ENCODE results near the gene ISG20.
A peak's percentile ranks its signal among the peaks of the same experiment; 100 is the strongest.

ISG20 gene

DNA sequence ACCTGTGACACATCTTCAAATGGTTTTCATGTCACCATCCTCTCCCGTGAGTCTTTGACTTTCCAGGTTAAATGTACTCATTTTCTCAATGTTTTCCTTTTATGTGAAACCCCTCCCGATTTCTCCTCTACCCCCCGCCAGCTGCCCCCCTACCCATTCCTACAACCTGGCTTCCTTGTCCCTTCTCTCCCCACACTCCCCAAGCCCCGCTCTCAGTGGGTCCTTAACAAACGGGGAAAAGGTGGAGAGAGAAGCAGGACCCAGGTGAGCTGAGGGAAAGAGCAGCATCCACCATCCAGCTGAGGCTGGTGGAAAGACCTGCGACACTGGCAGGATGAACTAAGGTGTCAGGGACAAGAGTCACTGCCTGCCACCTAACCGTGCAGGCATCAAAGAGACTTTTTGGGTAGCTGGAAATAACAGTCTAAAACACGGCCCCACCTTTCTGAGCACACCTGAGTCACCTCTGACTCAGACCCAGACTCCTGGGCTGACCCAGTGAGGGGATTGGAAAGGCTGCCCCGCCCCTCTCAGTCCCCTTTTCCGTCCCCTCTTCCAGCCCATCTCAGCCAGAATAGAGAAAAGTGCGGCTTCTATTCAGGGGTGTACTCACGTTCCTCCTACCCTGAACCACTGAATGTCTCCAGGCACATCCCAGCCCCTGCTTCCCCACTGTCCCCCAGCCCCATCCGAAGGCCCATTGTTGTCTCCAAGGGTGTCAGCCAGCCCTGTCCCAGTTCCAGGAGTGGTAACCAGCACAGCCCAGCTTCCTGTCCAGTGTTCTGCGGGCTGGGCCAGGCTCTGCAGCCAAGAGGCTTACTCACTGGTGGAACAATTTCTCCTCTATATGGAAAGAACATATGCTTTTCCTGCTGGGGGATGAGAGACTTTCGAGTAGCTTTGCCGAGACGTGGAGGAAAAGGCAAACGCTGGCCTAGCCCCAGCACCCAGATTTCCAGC, 20.4 kb downstream of the ISG20 start:
- H3K27ac ChIP-seq (ENCODE audit: insufficient read depth in 1 of 2, low read depth in 1 of 2, low read length in 2 of 2, poor library complexity in 1 of 2, severe bottlenecking in 2 of 2) = no peak overlapping the region
- no peaks in the 10 kb centered on the region for H3K9me3 ChIP-seq (ENCODE audit: control extremely low read depth in 1 of 5, control insufficient read depth in 4 of 5, insufficient read depth in 2 of 5, low read depth in 1 of 5, low read length in 4 of 5)
- POLR2A ChIA-PET = no interaction called here
- 97% methylated on average over 13 of the region's 18 CpGs for WGBS (ENCODE audit: insufficient coverage)
- H3K36me3 ChIP-seq (ENCODE audit: control insufficient read depth in 4 of 4, insufficient read depth in 4 of 4, low read length in 3 of 4) = no peaks in the 10 kb centered on the region
- DNase-seq = no peak
- CTCF ChIA-PET = interaction anchor here (0.8 to 1.8 kb wide), 2 partner anchors 32 to 35 kb away, joined by 3 to 17 read pairs; no protein-coding TSS in a partner anchor
- no peaks in the 10 kb centered on the region for H3K27me3 ChIP-seq (replicated peaks in 2 of 5; ENCODE audit: control insufficient read depth in 4 of 5, insufficient read depth in 5 of 5, low read length in 4 of 5)
- peaks cover 0 to 7% (median 3%) of the 10 kb centered on the region in 4 experiments for H3K4me1 ChIP-seq (ENCODE audit: control extremely low read depth in 1 of 4, control insufficient read depth in 4 of 4, insufficient read depth in 4 of 4, low read length in 3 of 4)
- no peak overlapping the region for H3K4me3 ChIP-seq (ENCODE audit: control insufficient read depth in 1 of 7, extremely low read depth in 1 of 7, insufficient read depth in 4 of 7, low read depth in 2 of 7, low read length in 6 of 7)

DNA sequence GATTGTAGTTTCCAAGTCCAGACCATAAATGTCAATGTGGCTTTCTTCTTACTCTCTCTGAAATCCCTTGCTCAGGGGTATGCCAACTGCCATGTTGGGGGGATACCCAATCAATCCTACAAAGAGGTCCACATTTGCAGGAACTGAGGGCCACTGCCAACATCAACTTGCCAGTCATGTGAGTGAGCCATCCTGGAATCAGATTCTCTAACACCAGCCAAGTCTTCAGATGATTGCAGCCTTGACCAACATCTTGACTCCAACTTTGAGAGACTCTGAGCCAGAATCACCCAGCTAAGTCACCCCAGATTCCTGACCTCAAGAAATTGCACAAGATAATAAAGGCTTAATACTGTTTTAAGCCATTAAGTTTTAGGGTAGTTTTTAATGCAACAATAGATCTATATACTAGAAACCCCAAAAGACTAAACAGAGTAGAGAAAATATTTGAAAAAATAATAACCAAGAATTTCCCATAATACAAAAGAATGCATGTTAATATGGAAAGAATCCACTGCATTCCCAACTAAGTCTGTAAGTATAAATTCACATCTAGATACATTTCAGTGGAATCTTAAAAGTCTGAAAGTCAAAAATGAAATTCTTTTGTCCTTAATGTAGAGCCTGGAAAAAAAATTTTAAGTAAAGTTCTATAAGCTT, 22.4 kb downstream of the ISG20 start:
- H3K4me1 ChIP-seq (ENCODE audit: control extremely low read depth in 1 of 4, control insufficient read depth in 4 of 4, insufficient read depth in 4 of 4, low read length in 3 of 4) = peaks cover 0 to under 1% (median 0%) of the 10 kb centered on the region in 4 experiments
- CTCF ChIA-PET = interaction anchor here (0.9 to 2.5 kb wide), 2 partner anchors 30 to 37 kb away, joined by 5 to 11 read pairs; no protein-coding TSS in a partner anchor
- H3K27me3 ChIP-seq (replicated peaks in 2 of 5; ENCODE audit: control insufficient read depth in 4 of 5, insufficient read depth in 5 of 5, low read length in 4 of 5) = no peaks in the 10 kb centered on the region
- no peaks in the 10 kb centered on the region for H3K36me3 ChIP-seq (ENCODE audit: control insufficient read depth in 4 of 4, insufficient read depth in 4 of 4, low read length in 3 of 4)
- DNase-seq = no peak
- POLR2A ChIA-PET = no interaction called here
- no peak overlapping the region for H3K27ac ChIP-seq (ENCODE audit: insufficient read depth in 1 of 2, low read depth in 1 of 2, low read length in 2 of 2, poor library complexity in 1 of 2, severe bottlenecking in 2 of 2)
- no peaks in the 10 kb centered on the region for H3K9me3 ChIP-seq (ENCODE audit: control extremely low read depth in 1 of 5, control insufficient read depth in 4 of 5, insufficient read depth in 2 of 5, low read depth in 1 of 5, low read length in 4 of 5)
- H3K4me3 ChIP-seq (ENCODE audit: control insufficient read depth in 1 of 7, extremely low read depth in 1 of 7, insufficient read depth in 4 of 7, low read depth in 2 of 7, low read length in 6 of 7) = no peak overlapping the region

DNA sequence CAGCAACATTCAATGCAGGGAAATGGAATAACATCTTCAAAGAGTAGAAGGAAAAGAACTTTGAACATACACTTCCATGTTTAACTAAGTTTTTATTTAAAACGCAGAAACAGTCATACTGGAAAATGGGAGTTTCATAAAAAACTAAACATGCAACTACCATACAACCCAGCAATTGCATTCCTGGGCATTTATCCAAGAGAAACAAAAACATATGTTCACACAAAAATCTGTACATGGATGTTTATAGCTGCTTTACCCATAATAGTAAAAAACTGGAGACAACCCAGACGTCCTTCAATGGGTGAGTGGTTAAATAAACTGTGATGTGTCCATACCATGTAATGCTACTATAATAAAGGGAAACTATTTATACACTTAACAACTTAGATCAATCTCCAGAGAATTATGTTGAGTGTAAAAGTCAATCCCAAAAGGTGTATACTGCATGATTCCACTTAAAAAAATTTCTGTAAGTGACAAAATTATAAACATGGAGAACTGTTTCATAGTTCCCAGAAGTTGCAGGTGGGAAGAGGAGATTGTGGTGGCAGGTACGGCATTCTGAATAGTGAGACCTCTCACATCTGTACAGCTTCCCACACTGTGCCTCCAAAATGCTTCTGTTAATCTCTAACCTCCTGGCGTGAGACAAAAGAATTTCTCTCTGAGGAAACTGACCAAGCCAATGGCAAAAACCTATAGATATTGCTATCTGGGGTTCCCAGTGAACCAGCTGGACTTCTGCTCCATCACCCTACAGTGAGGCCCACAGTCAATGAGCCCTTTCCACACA, 23.1 kb downstream of the ISG20 start:
- H3K27ac ChIP-seq (ENCODE audit: insufficient read depth in 1 of 2, low read depth in 1 of 2, low read length in 2 of 2, poor library complexity in 1 of 2, severe bottlenecking in 2 of 2) = no peak overlapping the region
- H3K4me1 ChIP-seq (ENCODE audit: control extremely low read depth in 1 of 4, control insufficient read depth in 4 of 4, insufficient read depth in 4 of 4, low read length in 3 of 4) = no peaks in the 10 kb centered on the region
- H3K9me3 ChIP-seq (ENCODE audit: control extremely low read depth in 1 of 5, control insufficient read depth in 4 of 5, insufficient read depth in 2 of 5, low read depth in 1 of 5, low read length in 4 of 5) = no peaks in the 10 kb centered on the region
- WGBS (ENCODE audit: insufficient coverage) = 100% methylated on average over 2 of the region's 4 CpGs
- DNase-seq = no peak
- no peak overlapping the region for H3K4me3 ChIP-seq (ENCODE audit: control insufficient read depth in 1 of 7, extremely low read depth in 1 of 7, insufficient read depth in 4 of 7, low read depth in 2 of 7, low read length in 6 of 7)
- H3K36me3 ChIP-seq (ENCODE audit: control insufficient read depth in 4 of 4, insufficient read depth in 4 of 4, low read length in 3 of 4) = no peaks in the 10 kb centered on the region
- POLR2A ChIA-PET = no interaction called here
- CTCF ChIA-PET = interaction anchor here (2.5 kb wide), 1 partner anchor 38 kb away, joined by 11 read pairs; no protein-coding TSS in a partner anchor
- H3K27me3 ChIP-seq (replicated peaks in 2 of 5; ENCODE audit: control insufficient read depth in 4 of 5, insufficient read depth in 5 of 5, low read length in 4 of 5) = no peaks in the 10 kb centered on the region

DNA sequence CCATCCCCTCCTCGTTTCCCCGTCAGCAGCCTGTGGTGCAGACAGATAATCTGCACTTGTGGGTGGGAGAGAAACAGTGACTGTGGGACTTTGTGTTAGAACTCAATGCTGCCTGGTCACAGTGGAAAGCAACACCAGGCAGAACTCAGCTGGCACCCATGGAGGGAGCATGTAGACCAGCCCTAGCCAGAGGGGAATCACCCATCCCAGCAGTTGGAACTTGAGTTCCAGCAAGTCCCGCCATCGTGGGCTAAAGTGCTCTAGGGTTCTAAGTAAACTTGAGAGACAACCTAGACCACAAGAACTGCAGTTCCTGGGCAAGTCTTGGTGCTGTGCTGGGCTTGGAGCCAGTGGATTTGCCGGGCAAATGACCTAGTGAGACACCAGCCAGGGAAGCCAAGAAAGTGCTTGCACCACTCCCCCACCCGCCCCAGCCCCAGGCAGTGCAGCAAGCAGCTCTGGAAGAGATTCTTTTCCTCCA, 24.4 kb downstream of the ISG20 start:
- WGBS (ENCODE audit: insufficient coverage) = 100% methylated on average over 3 of the region's 6 CpGs
- Histone ChIP-seq H3K27ac (ENCODE audit: insufficient read depth in 1 of 2, low read depth in 1 of 2, low read length in 2 of 2, poor library complexity in 1 of 2, severe bottlenecking in 2 of 2) (no peak overlapping the region), H3K36me3 (ENCODE audit: control insufficient read depth in 4 of 4, insufficient read depth in 4 of 4, low read length in 3 of 4) (no peaks in the 10 kb centered on the region), H3K9me3 (ENCODE audit: control extremely low read depth in 1 of 5, control insufficient read depth in 4 of 5, insufficient read depth in 2 of 5, low read depth in 1 of 5, low read length in 4 of 5) (no peaks in the 10 kb centered on the region), H3K4me1 (ENCODE audit: control extremely low read depth in 1 of 4, control insufficient read depth in 4 of 4, insufficient read depth in 4 of 4, low read length in 3 of 4) (no peaks in the 10 kb centered on the region), H3K27me3 (replicated peaks in 2 of 5; ENCODE audit: control insufficient read depth in 4 of 5, insufficient read depth in 5 of 5, low read length in 4 of 5) (no peaks in the 10 kb centered on the region), H3K4me3 (ENCODE audit: control insufficient read depth in 1 of 7, extremely low read depth in 1 of 7, insufficient read depth in 4 of 7, low read depth in 2 of 7, low read length in 6 of 7) (no peak overlapping the region)
- POLR2A ChIA-PET = no interaction called here
- CTCF ChIA-PET = interaction anchor here (0.8 to 2.9 kb wide), 6 partner anchors 18 to 182 kb away, joined by 3 to 36 read pairs (median 4); partner anchors contain the start of gene AEN
- no peak for DNase-seq

DNA sequence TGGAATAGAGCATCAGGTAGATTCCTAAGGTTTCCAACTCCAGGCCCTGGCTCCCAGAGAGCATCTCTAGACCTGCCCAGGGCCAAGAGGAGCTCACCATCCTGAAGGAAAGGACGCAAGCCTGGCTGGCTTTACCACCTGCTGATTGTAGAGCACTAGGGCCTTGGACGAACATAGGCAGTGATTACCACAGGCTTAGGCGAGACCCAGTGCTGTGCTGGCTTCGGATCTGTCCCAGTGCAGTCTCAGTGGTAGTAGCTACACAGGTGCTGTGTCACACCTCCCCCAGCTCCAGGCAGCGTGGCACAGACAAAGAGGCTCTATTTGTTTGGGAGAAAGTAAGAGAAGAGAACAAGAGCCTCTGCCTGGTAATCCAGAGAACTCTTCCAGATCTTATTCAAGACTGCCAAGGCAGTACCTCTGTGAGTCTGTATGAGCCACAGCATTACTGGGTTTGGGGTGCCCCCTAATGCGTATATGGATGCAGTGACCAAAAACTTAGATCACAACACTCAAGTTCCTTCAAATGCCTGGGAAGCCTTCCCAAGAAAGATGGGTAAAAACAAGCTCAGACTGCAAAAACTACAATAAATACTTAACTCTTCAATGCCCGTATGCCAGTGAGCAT, 25.4 kb downstream of the ISG20 start:
- H3K27ac ChIP-seq (ENCODE audit: insufficient read depth in 1 of 2, low read depth in 1 of 2, low read length in 2 of 2, poor library complexity in 1 of 2, severe bottlenecking in 2 of 2) = no peak overlapping the region
- no peaks in the 10 kb centered on the region for H3K9me3 ChIP-seq (ENCODE audit: control extremely low read depth in 1 of 5, control insufficient read depth in 4 of 5, insufficient read depth in 2 of 5, low read depth in 1 of 5, low read length in 4 of 5)
- DNase-seq = peak; percentile 54 to 73 (median 63)
- ChIA-PET CTCF (interaction anchor here (0.7 to 2.9 kb wide), 19 partner anchors 8 to 187 kb away, joined by 3 to 36 read pairs (median 4); partner anchors contain the start of gene AEN), POLR2A (no interaction called here)
- H3K4me3 ChIP-seq (ENCODE audit: control insufficient read depth in 1 of 7, extremely low read depth in 1 of 7, insufficient read depth in 4 of 7, low read depth in 2 of 7, low read length in 6 of 7) = no peak overlapping the region
- H3K4me1 ChIP-seq (ENCODE audit: control extremely low read depth in 1 of 4, control insufficient read depth in 4 of 4, insufficient read depth in 4 of 4, low read length in 3 of 4) = no peaks in the 10 kb centered on the region
- WGBS (ENCODE audit: insufficient coverage) = 94% methylated on average over 5 of the region's 7 CpGs
- H3K36me3 ChIP-seq (ENCODE audit: control insufficient read depth in 4 of 4, insufficient read depth in 4 of 4, low read length in 3 of 4) = no peaks in the 10 kb centered on the region
- H3K27me3 ChIP-seq (replicated peaks in 2 of 5; ENCODE audit: control insufficient read depth in 4 of 5, insufficient read depth in 5 of 5, low read length in 4 of 5) = no peaks in the 10 kb centered on the region

DNA sequence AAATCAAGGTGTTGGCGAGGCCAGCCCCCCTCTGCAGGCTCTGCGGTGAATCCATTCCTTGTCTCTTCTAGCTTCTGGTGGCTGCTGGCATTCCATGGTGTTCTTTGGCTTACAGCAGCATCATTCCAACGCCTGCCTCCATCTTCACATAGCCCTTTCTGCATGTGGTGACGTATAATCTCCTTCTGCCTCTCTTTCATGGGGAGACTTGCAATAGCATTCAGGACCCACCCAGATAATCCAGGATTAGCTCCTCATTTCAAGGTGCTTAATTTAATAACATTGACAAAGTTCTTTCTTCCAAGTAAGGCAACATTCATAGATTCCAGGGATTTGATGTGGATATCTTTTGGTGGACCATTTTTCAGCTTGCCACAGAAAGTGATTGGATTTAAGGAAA, 35.8 kb downstream of the ISG20 start:
- POLR2A ChIA-PET = no interaction called here
- H3K4me3 ChIP-seq (ENCODE audit: control insufficient read depth in 1 of 7, extremely low read depth in 1 of 7, insufficient read depth in 4 of 7, low read depth in 2 of 7, low read length in 6 of 7) = no peak overlapping the region
- H3K36me3 ChIP-seq (ENCODE audit: control insufficient read depth in 4 of 4, insufficient read depth in 4 of 4, low read length in 3 of 4) = no peaks in the 10 kb centered on the region
- no peak for DNase-seq
- peaks cover 0 to 2% (median 0%) of the 10 kb centered on the region in 5 experiments for H3K9me3 ChIP-seq (ENCODE audit: control extremely low read depth in 1 of 5, control insufficient read depth in 4 of 5, insufficient read depth in 2 of 5, low read depth in 1 of 5, low read length in 4 of 5)
- H3K4me1 ChIP-seq (ENCODE audit: control extremely low read depth in 1 of 4, control insufficient read depth in 4 of 4, insufficient read depth in 4 of 4, low read length in 3 of 4) = no peaks in the 10 kb centered on the region
- H3K27ac ChIP-seq (ENCODE audit: insufficient read depth in 1 of 2, low read depth in 1 of 2, low read length in 2 of 2, poor library complexity in 1 of 2, severe bottlenecking in 2 of 2) = no peak overlapping the region
- CTCF ChIA-PET = interaction anchor here (1.2 kb wide), 1 partner anchor 9 kb away, joined by 4 read pairs; no protein-coding TSS in a partner anchor
- WGBS (ENCODE audit: insufficient coverage) = 98% methylated on average over 4 of the region's 4 CpGs
- peaks cover 0 to 9% (median 2%) of the 10 kb centered on the region in 5 experiments for H3K27me3 ChIP-seq (replicated peaks in 2 of 5; ENCODE audit: control insufficient read depth in 4 of 5, insufficient read depth in 5 of 5, low read length in 4 of 5)
